ENCODE measurements around the gene SLC7A5.

SLC7A5 gene

DNA sequence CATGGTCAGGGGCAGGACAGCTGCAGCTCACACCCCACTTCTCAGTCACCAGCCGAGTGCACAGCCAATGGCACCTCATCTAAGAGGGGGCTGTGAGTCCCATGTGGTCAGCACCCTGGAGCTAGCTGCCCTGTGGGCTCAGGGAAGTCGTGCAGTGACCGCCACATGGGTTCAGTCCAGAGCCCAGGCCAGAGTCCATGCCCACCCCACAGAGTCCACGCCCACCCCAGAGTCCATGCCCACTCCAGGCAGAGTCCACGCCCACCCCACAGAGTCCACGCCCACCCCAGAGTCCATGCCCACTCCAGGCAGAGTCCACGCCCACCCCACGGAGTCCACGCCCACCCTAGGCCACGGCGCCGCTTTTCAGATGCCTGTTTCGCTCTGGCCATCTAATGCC, 24.1 kb downstream of the SLC7A5 start:
- no peak for FAIRE-seq

DNA sequence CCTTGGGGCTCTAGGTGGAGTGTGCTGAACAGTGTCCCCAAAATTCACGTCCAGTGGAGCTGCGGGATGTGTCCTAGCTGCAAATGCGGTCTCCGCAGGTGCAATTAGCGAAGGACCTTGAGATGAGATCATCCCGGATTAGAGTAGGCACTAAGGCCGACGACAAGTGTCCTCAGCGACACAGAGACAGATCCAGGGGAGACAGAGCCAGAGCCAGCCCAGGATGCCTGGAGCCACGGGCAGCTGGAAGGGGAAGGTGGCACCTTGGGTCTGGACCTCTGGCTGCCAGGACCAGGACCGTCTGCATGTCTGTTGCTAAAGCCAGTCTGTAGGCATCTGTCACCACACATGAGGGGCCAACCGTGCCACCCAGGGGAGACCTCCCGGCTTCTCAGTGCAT, 24.5 kb downstream of the SLC7A5 start:
- no peak for FAIRE-seq

DNA sequence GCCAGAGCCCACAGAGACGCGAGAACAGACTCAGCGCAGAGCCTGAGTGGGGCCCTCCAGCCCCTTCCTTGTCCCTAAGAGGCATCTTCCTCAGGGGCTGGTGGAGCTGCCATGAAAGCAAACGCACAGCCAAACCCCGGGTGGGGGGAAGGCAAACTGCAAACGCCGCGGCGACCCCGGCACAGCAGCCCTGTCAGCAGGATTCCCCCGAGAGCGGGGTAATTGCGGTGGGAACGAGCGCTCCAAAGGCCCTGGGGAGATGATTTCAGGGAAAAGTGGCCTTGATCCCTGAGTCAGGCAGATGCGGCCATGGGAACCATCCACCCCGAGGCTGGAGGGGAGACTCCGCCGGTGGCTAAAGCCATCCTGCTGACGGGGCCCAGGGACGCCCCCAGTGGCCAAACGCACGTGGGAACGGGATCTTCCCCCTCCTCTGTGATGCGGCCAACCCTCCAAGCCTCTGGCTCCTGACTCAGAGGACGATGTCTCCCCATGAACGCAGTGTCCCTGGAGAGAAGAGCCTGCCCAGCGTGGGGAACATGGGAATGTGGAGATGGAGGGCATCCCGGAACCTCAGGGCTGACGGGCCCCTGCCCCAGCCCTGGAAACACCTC, 25.1 kb downstream of the SLC7A5 start:
- FAIRE-seq, result no peak

DNA sequence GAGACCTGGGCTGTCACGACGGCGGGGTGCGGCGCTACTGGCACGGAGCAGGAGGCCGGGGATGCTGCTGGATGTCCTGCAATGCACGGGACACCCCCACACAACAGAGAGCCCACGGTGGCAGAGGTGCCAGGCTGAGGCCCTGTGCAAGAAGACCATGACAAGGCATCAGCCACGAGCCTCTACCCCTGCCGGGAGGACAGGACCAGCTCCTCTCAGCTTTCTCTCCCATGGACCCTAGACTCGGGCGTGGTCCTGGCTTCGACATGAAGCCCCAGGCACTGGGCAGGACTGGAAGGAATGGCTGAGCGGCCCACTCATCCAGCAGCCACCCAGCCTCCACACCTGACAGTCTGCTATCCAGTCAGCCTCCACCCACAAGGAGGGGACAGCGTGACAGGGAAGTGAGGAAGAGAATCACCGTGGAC, 25.6 kb downstream of the SLC7A5 start:
- FAIRE-seq, result no peak

DNA sequence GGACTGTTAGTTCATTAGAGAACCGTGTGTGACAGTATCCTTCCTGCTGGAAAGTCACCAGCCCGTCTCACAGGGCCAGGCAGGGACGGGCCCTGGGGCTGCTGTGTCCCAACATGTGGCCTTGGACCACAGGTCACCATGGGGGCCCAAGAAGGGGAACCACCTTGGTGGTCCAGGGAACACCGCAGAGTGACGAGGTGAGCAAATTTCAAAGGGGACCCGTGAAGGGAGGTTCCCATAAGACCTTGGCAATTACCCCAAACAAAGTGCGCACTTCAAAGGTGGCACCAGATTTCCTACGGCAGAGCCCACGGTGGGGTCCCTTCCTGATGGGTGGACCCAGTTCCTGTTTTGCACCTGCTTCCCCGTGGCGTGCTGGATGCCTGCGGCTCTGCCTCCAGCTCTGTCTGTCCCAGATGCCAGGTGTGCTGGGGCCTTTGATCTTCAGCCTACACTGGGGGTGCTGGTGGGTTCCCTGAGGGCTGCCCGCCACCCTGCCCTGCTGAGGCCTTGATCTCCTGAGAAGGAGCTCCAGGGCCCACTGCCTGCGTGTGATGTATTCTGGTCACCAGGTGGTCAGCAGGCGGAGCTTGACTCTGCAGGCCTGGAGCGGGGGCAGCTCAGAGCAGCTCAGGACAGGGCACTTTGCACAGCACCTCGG, 27.0 kb downstream of the SLC7A5 start:
- FAIRE-seq, result no peak

DNA sequence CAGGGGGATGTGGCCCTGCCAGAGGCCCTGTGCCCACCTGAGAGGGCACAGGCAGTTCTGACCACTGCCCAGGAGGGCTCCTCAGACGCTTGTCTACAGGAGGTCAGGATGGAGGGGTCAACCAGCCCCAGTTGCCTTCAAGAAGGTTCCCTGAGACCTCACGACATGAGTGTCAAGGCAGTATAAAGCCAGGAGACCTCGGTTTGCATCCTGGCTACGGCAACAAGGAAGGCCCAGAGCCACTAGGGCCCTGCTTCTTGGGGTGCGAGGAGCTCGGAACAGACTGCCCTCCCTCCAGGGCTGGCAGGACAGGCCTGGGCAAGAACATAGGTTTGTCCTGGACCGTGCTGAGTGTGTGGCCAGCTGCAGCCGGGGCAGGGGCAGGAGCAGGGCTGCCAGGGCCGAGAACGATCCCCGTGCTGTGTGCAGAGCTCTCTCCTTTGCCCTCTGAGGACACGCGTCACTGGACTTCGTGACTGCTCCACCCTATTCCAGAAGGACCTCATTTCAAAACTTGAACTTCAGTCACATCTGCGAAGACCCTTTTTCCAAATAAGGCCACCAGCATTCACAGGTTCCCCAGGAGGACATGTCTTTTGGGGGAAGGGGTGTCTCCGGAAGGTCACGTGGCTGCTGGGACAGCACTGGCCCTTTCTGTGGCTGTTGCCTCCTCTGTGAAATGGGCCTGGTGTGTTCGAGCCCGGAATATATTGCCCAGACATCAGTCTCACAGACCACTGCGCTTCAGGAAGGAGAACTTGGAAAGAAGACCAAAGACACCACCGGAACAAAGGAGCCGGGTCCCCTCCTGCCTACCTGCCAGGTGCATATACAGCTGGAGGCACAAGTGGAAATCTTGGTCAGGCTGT, 27.7 kb downstream of the SLC7A5 start:
- no peak for FAIRE-seq

DNA sequence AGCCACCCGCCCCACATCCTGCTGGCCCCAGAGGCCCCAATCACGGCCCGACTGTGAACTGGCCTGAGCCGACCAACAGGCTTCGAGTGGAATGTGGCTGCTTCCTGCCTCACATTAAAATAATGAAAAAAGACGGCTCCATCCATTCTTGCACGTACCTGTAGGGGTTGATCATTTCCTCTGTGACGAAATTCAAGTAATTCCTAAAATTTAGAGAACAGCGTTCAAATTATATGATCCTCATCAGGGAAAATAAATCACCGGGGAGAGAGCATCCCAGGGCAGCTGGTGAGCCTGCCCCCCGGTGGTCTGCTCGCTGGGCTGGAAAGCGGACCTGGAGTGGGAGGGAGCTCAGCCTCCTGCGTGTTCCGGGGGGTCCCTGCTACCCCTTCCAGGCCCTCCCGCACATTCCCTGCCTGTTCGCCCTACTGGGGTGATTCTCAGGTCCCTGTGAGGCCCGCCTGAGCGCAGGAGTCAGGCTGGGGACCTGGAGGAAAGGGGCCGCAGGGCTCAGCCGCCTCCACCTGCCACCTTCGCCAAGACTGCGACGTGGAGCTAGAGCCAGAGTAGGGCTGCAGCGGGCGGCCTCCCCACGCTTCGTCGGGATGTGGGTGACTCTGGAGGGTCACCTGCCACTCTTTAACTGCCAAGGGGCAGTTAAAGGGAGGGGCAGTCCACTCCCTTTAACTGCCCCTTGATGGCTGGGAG, 28.9 kb downstream of the SLC7A5 start:
- no peak for FAIRE-seq

DNA sequence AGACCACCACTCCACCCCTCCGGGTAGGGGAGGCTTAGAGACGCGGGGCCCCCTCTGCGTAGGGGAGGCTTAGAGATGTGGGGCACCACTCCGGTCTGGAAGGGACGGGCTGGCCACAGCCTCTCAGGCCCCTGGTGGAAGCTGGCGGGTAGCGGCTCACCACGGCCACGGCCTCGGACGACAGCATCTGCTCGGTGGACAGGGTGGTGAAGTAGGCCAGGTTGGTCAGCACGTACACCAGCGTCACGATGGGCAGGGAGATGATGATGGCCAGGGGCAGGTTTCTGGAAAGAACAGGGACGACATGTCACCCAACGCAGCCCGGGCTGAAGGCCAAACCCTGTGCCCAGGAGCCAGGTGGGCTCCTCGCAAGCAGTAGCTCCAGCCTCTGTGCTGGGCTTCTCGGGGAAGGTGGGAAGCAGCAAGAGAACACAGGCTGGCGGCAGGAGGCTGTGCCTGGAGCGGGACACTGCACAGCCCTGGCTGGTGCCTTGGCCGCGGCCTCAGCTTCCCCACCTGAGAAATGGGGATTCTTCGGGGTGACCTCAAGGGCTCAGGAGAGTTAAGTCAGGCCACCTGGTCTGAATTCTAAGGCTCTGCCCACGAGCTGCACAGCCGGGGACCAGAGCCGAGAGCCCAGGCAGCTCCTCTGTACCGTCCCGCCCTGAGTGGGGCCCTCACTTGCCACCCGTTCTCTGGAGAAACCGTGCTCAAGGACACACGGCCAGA, 29.6 kb downstream of the SLC7A5 start:
- FAIRE-seq, result no peak

DNA sequence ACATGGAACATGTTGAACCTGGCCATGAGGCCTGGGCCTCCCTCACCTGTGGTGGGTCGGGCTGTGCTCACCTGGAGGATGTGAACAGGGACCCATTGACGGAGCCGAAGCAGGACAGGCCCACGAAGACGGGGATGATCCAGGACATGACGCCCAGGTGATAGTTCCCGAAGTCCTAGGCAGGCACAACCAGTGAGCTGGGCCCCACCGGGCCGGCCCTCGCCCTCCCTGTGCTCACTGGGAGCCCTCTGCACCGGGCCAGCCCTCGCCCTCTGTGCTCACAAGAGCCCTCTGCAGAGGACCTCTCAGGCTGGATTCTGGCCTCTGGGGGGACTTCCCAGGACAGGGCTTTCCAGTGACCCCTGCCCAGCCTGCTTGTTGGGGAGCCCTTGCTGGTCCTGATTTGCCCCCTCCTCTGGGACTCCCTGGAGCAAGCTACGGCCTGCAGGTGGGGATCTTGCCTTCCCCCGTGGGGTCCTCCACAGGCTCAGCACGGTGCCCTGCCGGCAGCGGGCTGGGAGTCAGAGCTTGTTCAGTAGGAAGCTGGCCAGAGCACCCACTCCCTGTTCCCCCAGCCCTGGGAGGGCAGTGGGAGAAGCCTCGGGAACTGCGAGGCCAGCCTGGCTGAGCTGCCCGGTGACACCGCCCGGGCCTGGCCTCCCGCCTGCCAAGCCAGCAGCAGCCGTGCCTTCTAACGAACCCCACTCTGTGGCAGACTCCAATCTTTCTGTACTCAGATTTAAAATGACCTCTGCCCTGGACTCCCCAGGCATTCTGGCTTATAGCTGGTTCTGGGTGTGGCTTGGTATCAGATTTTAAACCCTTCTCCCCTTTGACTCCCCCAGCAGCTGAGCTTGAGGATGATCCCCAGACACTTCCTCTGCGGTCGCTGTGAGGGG, 30.4 kb downstream of the SLC7A5 start:
- FAIRE-seq, result no peak

DNA sequence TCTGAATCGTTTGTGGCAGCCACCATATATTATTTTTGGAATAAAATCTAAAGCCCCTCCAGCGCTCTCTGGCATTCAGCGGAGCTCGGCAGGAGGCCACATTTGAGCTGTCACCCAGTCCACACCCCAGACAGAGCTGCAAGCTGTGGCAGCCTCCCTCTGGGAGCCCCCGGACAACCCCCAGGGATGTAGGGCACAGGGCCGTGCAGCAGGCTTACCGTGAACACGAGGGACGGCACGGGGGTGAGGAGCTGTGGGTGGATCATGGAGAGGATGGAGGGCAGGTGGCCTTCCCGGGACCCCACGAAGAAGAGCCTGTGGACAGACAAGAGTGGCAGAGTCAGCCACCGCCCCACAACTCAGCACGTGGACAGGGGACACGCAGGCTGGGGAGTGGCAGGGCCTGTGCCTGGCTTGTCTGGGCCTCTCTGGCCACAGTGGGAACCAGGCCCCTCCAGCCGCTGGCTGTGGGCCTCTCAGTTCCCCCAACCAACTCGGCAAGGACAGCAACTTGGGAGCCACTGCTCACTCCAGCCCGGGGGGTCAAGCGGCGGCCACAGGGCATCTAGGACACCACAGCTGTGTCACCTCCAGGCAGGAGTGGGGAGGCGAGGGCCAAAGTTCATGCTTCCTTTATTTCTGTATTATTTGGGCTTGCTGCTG, 31.5 kb downstream of the SLC7A5 start:
- FAIRE-seq, result no peak

DNA sequence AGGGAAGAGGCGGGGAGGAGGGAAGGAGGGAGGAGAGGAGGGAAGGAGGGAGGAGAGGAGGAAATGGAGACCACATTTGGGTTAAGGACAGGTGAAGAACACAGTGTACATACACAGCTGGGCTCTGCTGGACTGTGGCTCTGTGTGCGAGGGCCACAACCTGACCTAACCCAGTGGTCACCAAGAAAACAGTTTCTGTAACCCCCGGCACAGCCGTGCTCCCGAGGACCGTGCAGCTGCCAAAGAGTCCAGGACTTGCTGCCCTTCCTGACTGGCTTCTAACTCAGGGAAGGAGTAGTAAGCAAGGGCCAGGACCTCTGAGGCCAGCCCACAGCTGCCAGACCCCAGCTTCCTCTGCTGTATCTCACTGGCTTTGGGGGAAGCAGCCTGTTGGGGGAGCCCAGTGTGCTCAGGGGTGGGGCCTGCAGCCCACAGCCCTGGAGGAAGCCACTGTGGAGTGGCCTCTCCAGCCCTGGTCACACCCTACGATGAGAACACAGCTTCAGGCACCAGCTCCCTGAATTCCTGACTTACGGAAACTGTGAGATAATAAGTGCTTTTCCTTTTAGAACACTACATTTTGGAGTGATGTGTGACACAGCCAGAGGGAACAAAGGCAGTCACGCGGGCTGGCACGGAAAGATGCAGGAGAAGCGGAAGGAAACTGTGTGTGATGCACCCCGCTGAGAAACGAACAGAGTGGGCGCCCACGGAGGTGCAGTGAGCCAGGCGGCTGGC, 32.3 kb downstream of the SLC7A5 start:
- FAIRE-seq, result no peak

DNA sequence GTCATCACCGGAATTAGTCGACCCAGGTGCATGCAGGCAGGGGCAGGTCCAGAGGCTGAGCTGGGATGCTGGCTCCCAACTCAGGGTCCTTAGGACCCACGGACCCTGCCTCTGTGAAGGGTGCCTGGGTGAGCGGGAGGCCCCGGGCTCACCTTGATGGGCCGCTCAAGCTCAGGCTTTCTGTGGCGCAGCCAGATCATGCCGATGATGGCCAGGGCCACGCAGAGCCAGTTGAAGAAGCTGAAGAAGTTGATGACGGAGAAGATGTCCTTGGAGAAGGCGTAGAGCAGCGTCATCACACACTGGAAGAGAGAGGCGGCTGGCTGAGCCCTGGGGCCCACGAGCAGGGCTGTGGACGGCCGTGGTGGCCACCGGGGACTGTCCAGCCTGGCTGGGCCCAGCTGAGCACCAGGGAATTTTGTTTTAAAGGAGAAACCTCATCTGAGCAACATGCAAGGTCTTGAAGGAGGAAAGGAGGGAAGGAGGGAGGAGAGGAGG, 32.9 kb downstream of the SLC7A5 start:
- no peak for FAIRE-seq

DNA sequence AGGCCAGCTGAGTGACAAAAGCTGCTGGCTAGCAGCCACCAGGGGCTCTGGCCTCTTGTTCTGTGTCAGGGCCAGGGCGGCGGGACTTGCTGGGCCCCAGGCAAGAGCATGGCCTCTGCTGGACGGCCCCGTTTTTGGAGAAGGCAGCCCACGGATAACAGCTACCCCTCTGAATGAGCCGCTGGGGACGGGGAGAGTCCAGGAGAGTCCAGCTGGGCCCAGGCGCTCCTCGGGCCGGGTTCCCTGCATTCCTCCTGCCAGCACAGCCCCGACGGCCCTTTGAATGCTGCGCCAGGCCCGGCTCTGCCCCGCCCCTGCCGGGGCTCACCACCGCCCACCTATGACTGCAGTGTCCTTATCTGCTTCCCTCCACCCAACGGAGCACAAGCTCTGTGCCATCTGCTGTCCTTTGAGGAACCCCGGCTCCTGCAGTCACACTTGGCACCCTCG, 33.4 kb downstream of the SLC7A5 start:
- no peak for FAIRE-seq

DNA sequence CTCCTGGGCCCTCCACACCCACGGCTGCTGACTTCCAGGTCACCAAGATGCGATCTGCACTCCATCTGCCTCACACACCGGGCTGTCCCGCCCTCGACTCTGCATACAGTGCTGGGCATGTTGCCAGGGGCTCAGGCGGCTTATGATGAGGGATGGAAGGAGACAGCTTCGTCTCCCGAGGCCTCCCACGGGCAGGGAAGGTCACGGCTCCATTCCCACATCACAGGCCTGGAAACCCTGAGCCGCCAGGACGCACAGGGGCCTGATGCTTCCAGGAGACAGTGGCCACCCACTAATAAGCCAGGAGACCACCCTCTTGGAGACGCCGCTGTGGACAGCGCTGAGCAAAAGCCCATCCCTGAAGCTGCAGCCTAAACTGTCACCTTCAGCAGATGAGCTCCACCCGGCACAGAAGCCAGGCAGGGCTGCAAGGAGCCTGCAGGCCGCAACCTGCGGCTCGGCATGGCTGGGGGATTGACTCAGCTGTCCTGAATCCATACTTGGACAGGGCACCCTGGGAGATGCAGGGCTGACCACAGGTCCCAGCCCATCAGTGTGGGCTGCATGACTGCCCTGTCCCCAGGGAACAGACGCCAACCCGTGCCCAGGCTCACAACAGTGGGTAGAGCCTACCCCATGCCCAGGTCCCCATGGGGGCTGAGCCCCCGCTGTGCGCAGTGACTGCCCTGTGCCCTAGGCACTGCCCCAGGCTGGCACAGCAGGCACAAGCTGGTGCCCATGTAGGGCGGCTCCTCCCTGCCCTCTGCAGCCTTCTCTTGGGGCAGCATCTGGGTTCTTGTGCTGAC, 34.4 kb downstream of the SLC7A5 start:
- no peak for FAIRE-seq

DNA sequence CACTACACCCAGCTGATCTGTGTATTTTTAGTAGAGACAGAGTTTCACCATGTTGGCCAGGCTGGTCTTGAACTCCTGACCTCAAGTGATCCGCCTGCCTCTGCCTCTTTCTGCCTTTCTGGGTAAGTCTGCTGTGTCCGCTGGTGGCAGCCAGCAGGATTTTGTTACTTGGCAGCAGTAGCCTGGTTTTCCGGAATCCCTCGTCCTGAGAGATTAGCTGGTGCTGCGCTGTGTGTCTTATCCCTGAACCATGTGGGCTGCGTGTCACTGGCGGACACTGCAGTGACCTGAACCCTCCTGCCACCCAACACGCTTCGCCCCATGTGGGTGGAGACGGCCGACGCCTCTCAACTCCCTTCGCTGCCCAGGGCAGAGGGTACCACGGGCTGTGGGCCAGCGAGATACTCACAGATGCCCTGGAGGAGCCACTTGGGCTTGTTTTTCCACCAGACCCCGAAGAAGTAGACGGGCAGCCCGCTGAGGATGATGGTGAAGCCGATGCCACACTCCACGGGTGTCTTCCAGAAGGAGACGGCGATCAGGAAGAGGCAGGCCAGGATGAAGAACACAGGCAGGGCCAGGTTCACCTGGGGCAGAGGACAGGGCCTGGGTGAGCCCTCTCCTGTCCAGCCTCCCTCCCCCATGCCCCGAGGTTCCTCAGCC, 35.2 kb downstream of the SLC7A5 start:
- no peak for FAIRE-seq

DNA sequence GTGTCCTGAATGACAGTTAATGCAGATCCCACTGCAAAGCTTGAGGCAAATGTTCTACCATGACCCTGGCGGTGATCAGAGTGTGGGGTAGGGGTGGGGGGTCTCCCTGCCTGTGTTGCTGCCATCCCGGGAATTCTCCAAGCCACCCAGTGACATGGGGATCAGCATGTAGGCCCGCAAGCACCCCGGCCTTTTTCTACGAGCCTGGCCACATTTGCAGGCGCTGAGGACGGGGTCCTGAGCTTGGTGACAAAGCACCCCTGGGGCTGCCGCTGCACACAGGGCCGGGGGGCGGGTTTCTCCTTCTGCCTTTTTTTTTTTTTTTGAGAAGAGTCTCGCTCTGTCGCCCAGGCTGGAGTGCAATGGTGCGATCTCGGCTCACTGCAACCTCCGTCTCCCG, 35.8 kb downstream of the SLC7A5 start:
- no peak for FAIRE-seq

DNA sequence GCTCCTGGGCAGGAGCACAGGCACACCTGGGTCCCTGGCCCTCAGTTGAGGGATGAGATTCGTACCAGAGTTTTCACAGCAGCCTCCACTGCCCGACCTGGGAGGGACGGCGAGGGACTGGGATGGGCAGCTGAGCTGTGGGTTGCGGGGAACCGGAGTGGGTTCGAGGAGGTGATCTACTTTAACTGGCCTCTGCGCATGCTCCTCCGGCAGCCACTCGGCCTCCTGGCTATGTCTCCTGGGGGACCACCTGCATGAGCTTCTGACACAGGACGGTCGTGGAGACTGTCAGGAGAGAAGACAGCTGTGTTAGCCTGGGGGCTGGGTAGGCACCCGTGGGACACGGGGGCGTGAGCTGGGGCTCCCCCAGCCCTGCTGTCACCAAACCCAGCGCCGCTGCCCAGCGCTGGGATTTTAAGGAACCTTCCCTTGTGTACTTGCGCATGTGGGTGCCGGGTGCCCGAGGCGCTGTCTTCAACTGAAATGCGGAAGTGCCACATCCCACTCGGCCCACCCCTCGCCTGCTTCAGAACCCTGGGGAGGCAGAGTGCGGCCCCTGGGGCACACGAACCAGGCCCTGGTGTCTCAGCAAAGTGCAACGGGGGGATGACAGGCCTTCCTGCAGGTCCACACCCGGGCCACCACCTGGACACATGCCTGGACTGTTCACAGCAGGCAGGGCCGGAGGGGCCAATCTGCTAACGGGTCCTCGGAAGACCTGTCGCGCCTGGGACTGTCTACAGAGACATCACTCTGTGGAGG, 36.4 kb downstream of the SLC7A5 start:
- no peak for FAIRE-seq

DNA sequence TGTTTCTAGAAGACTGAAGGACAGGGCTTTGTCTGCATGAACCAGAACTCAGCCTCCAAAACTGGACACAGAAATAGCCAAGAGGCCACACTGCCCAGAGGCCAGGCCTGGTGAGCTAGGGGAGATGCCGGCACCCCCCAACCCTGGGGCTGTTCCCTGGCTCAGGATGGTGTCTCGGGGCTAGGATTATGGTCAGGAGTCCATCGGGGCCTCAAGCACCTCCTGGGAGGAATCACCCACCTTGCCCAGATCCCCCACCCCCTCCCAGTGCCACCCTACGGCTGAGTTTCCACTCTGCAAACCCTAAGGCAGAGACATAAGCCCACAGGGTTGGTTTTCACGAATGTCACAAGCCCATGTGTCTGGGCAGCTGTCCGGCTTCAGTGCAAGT, 37.2 kb downstream of the SLC7A5 start:
- no peak for FAIRE-seq
